DMS153 treated with DMSO at 0.1 percent for 48 hours (cell line): ENCODE measurements around the gene ZBTB8B.

Source experiments
- DNase-seq: peaks from one replicate; lab custom pipeline; 2025; ENCODE audit not compliant: unreplicated experiment; lab: John Stamatoyannopoulos, UW

Gene ZBTB8B

GRCh38 chr1:32503153-32503552 lies 38.3 kb downstream of the ZBTB8B start:
- no peak for DNase-seq

- DNase-seq: no peak
Measured at GRCh38 chr1:32507021-32507420, 42.1 kb downstream of the ZBTB8B start.

- DNase-seq: no peak
Measured at GRCh38 chr1:32508761-32509160, 43.9 kb downstream of the ZBTB8B start.

- DNase-seq: no peak
Measured at GRCh38 chr1:32509939-32510338, 45.1 kb downstream of the ZBTB8B start.
